Hepatocyte (in vitro differentiated cells): Measurements from ENCODE around the gene ARHGAP1.

ENCODE experiments used
- EZH2 ChIP-seq: fragments of 200-600 bp; sonication (generic); IDR thresholded peaks from 2 replicates; pipeline ENCODE4 v1.6.1; 2016; ENCODE audit warnings: antibody characterized with exemption, mild to moderate bottlenecking, borderline replicate concordance
- EZH2phosphoT487 ChIP-seq: fragments of 200-600 bp; sonication (generic); IDR thresholded peaks from one replicate; pipeline ENCODE4 v1.6.1; 2018; ENCODE audit warnings: antibody characterized with exemption, mild to moderate bottlenecking, low read depth, moderate library complexity; ENCODE audit not compliant: unreplicated experiment, severe bottlenecking
- TF ChIP-seq, protein P1 (sequence below): fragments of 200-600 bp; sonication (generic); IDR thresholded peaks from 2 replicates; pipeline ENCODE4 v1.5.1; 2016; ENCODE audit warnings: antibody characterized with exemption, mild to moderate bottlenecking; ENCODE audit not compliant: poor library complexity

- TF ChIP-seq EZH2: no peak
- TF ChIP-seq, protein P1, sequence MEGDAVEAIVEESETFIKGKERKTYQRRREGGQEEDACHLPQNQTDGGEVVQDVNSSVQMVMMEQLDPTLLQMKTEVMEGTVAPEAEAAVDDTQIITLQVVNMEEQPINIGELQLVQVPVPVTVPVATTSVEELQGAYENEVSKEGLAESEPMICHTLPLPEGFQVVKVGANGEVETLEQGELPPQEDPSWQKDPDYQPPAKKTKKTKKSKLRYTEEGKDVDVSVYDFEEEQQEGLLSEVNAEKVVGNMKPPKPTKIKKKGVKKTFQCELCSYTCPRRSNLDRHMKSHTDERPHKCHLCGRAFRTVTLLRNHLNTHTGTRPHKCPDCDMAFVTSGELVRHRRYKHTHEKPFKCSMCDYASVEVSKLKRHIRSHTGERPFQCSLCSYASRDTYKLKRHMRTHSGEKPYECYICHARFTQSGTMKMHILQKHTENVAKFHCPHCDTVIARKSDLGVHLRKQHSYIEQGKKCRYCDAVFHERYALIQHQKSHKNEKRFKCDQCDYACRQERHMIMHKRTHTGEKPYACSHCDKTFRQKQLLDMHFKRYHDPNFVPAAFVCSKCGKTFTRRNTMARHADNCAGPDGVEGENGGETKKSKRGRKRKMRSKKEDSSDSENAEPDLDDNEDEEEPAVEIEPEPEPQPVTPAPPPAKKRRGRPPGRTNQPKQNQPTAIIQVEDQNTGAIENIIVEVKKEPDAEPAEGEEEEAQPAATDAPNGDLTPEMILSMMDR: no peak
- TF ChIP-seq EZH2phosphoT487: no peak
These were observed 18.7 kb upstream of the ARHGAP1 start, which contains the start of gene F2 for GRCh38 chr11:46719048-46719542.
